ENCODE results near the gene JAML. TPM values are rescaled to one million over a fixed set of nuclear protein-coding genes. Genes with fewer than 3 reads are reported as not detected.

The JAML gene
- total and polyA plus RNA-seq, 2 of the 13 experiments (the other 11 are each of a cell fraction or from before 2014, with no cell fraction given) = 2.0 to 3.3 TPM

DNA sequence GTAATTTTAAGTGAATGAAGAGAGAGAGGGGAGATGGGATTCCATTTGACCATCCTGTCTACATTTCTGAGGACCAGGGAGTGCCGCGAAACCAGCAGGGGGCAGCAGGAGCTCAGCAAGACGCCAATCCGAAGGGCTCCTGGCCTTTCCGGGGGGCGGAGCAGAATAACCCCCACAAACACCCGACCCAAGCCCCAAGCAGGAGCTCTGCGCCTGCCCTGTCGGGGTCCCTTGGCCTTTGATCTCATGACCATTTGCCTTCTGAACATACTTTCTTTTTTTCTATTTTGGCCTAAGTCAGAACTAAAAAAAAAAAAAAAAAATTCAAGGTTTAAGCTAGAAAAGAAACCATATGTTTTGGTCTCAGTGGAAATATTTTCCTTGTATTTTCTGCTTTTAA, 26.4 kb downstream of the JAML start (continued):
- TF ChIP-seq, protein P1, sequence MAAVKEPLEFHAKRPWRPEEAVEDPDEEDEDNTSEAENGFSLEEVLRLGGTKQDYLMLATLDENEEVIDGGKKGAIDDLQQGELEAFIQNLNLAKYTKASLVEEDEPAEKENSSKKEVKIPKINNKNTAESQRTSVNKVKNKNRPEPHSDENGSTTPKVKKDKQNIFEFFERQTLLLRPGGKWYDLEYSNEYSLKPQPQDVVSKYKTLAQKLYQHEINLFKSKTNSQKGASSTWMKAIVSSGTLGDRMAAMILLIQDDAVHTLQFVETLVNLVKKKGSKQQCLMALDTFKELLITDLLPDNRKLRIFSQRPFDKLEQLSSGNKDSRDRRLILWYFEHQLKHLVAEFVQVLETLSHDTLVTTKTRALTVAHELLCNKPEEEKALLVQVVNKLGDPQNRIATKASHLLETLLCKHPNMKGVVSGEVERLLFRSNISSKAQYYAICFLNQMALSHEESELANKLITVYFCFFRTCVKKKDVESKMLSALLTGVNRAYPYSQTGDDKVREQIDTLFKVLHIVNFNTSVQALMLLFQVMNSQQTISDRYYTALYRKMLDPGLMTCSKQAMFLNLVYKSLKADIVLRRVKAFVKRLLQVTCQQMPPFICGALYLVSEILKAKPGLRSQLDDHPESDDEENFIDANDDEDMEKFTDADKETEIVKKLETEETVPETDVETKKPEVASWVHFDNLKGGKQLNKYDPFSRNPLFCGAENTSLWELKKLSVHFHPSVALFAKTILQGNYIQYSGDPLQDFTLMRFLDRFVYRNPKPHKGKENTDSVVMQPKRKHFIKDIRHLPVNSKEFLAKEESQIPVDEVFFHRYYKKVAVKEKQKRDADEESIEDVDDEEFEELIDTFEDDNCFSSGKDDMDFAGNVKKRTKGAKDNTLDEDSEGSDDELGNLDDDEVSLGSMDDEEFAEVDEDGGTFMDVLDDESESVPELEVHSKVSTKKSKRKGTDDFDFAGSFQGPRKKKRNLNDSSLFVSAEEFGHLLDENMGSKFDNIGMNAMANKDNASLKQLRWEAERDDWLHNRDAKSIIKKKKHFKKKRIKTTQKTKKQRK (IDR thresholded peaks at IDR 0.05; ENCODE audit: low read length) = no peak
- TF ChIP-seq PPARG (CRISPR knock-in tag; conservative IDR thresholded peaks at IDR 0.05) = no peak
- TF ChIP-seq ZNF572 (CRISPR knock-in tag; IDR thresholded peaks at IDR 0.05) = no peak
- no peak for TF ChIP-seq ARNTL (CRISPR knock-in tag; IDR thresholded peaks at IDR 0.05)
- no peak for TF ChIP-seq KLF16 (CRISPR knock-in tag; IDR thresholded peaks at IDR 0.05)
- no peak for TF ChIP-seq MTA1 (CRISPR knock-in tag; IDR thresholded peaks at IDR 0.05; ENCODE audit: borderline replicate concordance)
- no peak for TF ChIP-seq ZNF335 (CRISPR knock-in tag; IDR thresholded peaks at IDR 0.05)
- TF ChIP-seq, protein P2, sequence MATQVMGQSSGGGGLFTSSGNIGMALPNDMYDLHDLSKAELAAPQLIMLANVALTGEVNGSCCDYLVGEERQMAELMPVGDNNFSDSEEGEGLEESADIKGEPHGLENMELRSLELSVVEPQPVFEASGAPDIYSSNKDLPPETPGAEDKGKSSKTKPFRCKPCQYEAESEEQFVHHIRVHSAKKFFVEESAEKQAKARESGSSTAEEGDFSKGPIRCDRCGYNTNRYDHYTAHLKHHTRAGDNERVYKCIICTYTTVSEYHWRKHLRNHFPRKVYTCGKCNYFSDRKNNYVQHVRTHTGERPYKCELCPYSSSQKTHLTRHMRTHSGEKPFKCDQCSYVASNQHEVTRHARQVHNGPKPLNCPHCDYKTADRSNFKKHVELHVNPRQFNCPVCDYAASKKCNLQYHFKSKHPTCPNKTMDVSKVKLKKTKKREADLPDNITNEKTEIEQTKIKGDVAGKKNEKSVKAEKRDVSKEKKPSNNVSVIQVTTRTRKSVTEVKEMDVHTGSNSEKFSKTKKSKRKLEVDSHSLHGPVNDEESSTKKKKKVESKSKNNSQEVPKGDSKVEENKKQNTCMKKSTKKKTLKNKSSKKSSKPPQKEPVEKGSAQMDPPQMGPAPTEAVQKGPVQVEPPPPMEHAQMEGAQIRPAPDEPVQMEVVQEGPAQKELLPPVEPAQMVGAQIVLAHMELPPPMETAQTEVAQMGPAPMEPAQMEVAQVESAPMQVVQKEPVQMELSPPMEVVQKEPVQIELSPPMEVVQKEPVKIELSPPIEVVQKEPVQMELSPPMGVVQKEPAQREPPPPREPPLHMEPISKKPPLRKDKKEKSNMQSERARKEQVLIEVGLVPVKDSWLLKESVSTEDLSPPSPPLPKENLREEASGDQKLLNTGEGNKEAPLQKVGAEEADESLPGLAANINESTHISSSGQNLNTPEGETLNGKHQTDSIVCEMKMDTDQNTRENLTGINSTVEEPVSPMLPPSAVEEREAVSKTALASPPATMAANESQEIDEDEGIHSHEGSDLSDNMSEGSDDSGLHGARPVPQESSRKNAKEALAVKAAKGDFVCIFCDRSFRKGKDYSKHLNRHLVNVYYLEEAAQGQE (IDR thresholded peaks at IDR 0.05; ENCODE audit: borderline replicate concordance in 1 of 2, low read depth in 1 of 2, low read length in 2 of 2) = no peak
- TF ChIP-seq ZNF451 (CRISPR knock-in tag; IDR thresholded peaks at IDR 0.05) = no peak
